GM19023 (cell line): ENCODE data around the gene INTS14.
"Not testable (repeated sequence)": the region's sequence is repeated elsewhere in the genome, so short reads cannot be mapped to it uniquely, and the experiment has no call there.

Experiments
- ATAC-seq: cut with Tn5 transposase; IDR thresholded peaks from one replicate; pipeline ENCODE4 v1.9.1; 2021; ENCODE audit warnings: mild to moderate bottlenecking, moderate library complexity; ENCODE audit not compliant: unreplicated experiment

The INTS14 gene

DNA sequence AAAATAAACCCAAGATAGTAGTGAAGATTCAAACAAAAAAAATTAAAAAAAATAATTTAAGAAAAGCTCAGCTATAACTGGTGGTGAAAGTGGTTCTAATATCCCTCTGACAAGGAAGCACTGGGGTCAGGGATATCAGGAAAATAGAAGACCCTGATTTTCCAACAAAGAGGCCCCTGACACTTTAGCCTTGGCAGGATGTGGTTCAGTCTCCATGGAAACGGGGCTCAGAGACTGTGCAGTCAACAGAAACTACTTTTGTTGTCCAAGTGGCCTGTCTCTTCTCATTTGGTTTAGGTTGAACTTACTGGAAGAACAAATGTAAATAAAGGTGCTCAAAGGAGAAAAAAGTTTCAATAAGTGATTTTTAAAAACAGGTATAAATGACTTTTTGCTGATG, 27.2 kb downstream of the INTS14 start:
- no peak for ATAC-seq

DNA sequence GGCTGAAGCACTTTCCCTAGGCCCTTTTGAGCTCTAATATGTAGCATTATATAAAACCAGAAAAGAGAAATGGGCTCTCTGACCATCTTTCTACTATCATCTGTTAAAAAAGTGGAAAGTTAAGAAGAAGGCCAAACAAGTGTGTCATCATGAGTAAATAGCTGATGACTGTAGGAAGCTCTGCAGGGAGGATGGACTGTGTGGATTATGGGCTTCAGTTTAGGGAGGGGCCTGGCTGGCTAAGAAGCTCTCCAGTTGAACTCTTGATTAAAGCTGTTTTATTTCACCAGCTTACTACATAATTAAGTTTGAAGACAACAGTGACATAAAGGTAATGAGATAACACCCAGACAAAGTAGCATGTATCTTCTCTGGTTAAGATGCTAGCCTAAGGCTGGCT, 30.6 kb downstream of the INTS14 start:
- no peak for ATAC-seq

GRCh38 chr15:65579762-65580161, 31.2 kb downstream of the INTS14 start:
- no peak for ATAC-seq

- no peak for ATAC-seq
These were observed 31.8 kb downstream of the INTS14 start for GRCh38 chr15:65578904-65579728.

- no peak for ATAC-seq
These were observed 33.6 kb downstream of the INTS14 start for GRCh38 chr15:65577129-65577996.

DNA sequence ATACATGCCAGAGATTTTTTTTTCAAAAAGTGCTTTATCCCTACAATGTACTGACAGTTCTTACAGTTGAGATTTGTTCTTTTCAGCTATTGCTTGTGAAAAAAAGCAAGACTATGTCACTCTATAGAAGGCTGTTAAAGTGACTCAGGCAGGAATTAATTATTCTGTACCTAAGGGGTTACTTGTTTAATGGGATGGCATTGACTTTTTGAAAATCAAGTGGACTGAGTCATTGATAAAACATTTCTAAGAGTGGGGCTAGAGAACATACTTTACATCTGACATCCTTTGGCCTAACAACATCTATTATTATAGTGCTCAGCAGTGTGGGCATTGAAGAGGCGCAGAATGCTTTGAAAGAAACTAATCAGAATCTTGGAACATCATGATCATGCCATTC, 34.3 kb downstream of the INTS14 start:
- no peak for ATAC-seq

GRCh38 chr15:65571971-65572370, 39.0 kb downstream of the INTS14 start:
- no peak for ATAC-seq

DNA sequence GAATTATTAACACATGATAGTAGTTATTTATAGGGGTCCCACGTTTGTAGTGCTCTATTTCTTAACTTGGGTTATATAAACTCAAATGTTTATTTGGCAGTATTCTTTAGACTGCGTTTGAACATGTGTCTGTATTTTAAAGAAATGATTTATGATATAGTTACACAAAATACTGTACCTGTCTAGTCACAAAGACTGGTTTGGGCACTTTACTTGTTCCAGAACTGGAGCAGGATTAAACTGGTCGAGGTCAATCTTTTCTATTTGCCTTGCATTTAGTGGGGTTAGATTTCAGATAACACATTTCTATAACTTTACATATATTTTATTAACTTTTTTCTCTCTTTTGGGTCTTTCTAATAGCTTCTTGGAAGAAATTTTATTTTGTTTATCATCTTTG, 41.2 kb downstream of the INTS14 start:
- no peak for ATAC-seq

- no peak for ATAC-seq
These were observed 49.0 kb downstream of the INTS14 start for GRCh38 chr15:65561934-65562333.

- no peak for ATAC-seq
These were observed 51.0 kb downstream of the INTS14 start for GRCh38 chr15:65559941-65560340.

DNA sequence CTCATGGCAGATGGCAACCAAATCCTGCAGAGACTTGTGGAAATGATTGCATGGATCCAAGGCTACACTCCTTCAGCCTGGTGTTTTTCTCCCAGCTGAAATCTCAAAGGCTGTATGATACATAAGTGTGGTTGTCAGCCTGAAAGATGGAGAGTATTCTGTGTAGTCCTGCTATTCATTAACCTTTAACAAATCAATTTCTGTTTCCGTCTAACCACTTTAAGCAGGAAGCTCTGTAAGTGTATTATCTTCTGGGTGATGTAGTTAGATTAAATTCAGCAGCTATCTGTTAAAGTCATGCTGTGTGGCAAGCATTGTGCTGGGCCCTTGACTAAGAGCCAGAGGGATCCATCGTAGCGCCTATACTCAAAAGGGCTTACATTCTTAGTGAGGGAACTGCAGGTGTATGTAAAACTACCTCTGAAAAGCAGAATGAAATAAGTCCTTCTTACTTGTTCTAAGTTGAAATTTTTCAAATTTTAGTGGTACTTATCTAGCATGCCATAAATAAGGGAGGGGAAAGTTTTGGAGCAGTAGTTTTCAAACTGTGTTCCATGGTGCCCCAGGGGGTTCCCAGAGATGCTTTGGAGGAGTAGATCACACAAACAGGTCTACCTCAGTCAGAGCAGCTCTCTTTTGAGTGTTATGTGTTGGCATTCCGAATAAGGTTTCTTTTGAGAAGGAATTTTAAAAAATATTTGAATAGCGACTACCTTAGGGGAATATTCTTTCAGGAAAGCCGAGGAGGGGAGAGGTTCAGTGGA, 51.8 kb downstream of the INTS14 start:
- ATAC-seq: no peak

DNA sequence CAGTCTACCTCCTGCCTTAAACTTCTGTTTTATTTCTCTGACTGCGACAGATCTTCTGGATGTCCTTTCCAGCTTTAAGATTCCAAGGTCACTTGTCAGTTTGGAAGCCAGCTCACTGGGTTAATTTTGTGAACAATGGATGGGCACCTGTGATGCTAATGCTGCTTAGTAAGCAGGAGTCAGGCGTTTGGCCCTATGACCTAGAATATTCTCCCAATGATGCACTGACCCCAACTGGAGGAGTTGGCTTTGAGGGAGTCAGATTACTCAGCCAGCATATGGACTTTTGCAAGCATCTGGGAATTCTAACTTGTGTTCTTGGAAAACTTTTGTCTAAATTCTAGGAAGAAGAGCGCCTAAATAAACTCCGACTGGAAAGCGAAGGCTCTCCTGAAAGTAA, 52.6 kb downstream of the INTS14 start:
- ATAC-seq: no peak

- no peak for ATAC-seq
These were observed 54.3 kb downstream of the INTS14 start for GRCh38 chr15:65556622-65557021.

DNA sequence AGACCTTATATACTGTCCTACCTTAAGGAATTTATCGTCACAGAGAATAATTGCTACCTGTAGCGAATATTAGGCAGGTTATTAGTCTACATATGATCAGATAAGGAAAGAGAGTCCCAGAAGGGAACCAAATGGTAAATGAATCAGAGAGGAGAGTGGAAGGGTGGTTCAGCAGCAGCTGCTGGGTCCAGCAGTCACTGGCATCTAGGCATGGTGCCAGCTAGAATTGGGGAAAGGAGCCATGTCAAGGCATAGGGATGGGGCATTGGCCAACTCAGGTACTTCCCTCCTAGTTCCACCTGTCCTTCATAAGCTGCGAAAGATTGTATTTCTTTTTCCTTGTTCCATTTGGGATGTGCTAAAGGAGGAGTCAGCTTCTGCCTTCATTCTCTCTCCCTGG, 57.2 kb downstream of the INTS14 start:
- ATAC-seq: no peak

DNA sequence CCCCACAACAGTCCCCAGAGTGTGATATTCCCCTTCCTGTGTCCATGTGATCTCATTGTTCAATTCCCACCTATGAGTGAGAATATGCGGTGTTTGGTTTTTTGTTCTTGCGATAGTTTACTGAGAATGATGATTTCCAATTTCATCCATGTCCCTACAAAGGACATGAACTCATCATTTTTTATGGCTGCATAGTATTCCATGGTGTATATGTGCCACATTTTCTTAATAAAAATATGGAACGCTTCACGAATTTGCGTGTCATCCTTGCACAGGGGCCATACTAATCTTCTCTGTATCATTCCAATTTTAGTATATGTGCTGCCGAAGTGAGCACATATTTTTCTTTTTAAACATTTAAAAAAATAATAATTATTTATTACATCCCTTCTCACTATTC, 58.1 kb downstream of the INTS14 start:
- not testable (repeated sequence) for ATAC-seq

- no peak for ATAC-seq
These were observed 59.7 kb downstream of the INTS14 start for GRCh38 chr15:65551183-65551582.

GRCh38 chr15:65550681-65551098, 60.2 kb downstream of the INTS14 start:
- ATAC-seq: no peak

DNA sequence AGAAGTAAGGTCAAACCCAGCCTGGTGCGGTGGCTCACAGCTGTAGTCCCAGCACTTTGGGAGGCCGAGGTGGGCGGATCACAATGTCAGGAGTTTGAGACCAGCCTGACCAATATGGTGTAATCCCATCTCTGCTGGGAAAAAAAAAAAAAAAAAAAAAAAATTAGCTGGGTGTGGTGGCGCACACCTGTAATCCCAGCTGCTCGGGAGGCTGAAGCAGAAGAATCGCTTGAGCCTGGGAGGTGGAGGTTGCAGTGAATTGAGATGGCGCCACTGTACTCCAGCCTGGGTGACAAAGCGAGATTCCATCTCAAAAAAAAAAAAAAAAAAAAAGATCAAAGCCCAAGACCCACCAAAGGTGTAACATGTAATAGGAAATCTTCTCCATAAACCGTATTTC, 61.6 kb downstream of the INTS14 start:
- ATAC-seq: not testable (repeated sequence)

DNA sequence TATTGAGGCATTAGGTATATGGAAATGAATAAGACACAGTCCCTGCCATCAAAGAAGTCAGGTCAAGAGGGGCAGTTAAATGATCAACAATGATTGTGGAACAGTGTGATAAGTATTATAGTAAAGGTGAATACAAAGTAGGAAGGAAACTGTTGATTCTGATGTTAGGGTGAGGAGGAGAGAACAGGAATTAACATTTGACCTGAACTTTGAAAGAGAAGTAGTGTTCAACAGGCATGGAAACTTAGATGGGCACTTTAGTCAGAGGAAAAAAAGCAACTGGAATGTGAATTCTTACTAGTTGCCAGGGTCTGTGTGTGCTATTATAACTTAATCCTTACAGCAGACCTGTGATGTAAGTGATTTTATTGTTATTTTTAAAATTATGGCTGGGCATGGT, 63.1 kb downstream of the INTS14 start:
- ATAC-seq: no peak

- no peak for ATAC-seq
These were observed 69.6 kb downstream of the INTS14 start for GRCh38 chr15:65541231-65541820.

DNA sequence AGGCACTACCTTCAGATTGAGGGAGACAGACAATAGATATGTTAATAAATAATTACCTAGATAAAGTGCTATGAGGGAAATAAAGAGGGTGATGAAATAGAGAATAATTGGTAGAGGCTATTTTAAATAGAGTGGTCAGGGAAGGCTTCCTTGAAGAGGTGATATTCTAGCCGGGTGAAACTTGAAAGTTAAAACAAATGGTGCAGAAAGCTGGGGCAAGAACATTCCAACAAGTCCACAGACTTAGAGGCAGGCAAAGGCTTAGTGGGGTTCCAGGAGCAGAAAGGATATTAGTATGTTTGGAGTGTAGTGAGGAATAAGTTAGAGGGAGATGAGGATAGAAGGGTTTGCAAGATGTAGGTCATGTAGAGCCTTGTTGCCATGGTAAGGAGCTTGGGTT, 70.6 kb downstream of the INTS14 start:
- no peak for ATAC-seq
